Panc1 (cell line): ENCODE results near the gene MLPH. TPM values are rescaled to one million over a fixed set of nuclear protein-coding genes. Genes with fewer than 3 reads are reported as not detected.

Experiments used
- ATAC-seq: fragments of 200-7000 bp; cut with Tn5 transposase; 2 replicates; pipeline ENCODE4 v1.9.1; 2020; ENCODE audit warnings: mild to moderate bottlenecking, moderate library complexity
- BruUV-seq: library from RNA; stranded (reverse); fragments of 400-500 nt; replicated peaks from 2 replicates; lab custom pipeline; 2021; lab: Mats Ljungman, UMichigan
- CTCF ChIA-PET: fragments of 300-600 bp; sonication (Branson Sonifier 250); formaldehyde crosslinking; loops from one replicate; lab custom pipeline; 2022; ENCODE audit warnings: antibody characterized with exemption; lab: Charles Lee
- POLR2A ChIA-PET: fragments of 300-600 bp; sonication (Branson Sonifier 250); formaldehyde crosslinking; loops from one replicate; lab custom pipeline; 2022; ENCODE audit warnings: antibody characterized with exemption; lab: Charles Lee
- DNase-seq: peaks from one replicate; pipeline ENCODE4 v3.0.0-alpha.2; 2010; ENCODE audit warnings: low read depth, low spot score
- H3K27ac ChIP-seq: 2 replicates; pipeline ENCODE4 v1.5.1; 2011; ENCODE audit warnings: mild to moderate bottlenecking, low read length, inconsistent platforms
- H3K27me3 ChIP-seq: fragments of 200-500 bp; sonication (Bioruptor generic); 2 replicates; pipeline ENCODE4 v1.6.0; 2014; ENCODE audit warnings: low read length, inconsistent platforms; ENCODE audit not compliant: control insufficient read depth, insufficient read depth
- H3K36me3 ChIP-seq: fragments of 200-500 bp; sonication (Bioruptor generic); 2 replicates; pipeline ENCODE4 v1.5.1; 2014; ENCODE audit warnings: inconsistent platforms, mild to moderate bottlenecking, low read length, moderate library complexity; ENCODE audit not compliant: control insufficient read depth, insufficient read depth
- H3K4me1 ChIP-seq: 2 replicates; pipeline ENCODE4 v1.5.1; 2011; ENCODE audit warnings: inconsistent platforms, mild to moderate bottlenecking, low read length, moderate library complexity; ENCODE audit not compliant: control insufficient read depth, insufficient read depth
- H3K4me3 ChIP-seq, 2 experiments: 2 replicates each; pipeline ENCODE4 v1.5.1; 2011 to 2012; ENCODE audit warnings: low read depth in 2 of 2, low read length in 2 of 2, mild to moderate bottlenecking in 2 of 2, inconsistent platforms in 1 of 2, moderate library complexity in 1 of 2
- H3K9me3 ChIP-seq: fragments of 200-500 bp; sonication (Bioruptor generic); 2 replicates; pipeline ENCODE4 v1.5.1; 2014; ENCODE audit warnings: low read depth, mild to moderate bottlenecking, inconsistent platforms, low read length, moderate library complexity; ENCODE audit not compliant: control insufficient read depth, insufficient read depth
- POLR2AphosphoS5 ChIP-seq: IDR thresholded peaks from 2 replicates; pipeline ENCODE4 v1.6.1; 2012; ENCODE audit warnings: mild to moderate bottlenecking, low read depth, low read length, moderate library complexity
- REST ChIP-seq, 2 experiments: IDR thresholded peaks; 2 replicates each; pipeline ENCODE4 v1.6.1; 2011 to 2012; ENCODE audit warnings: low read depth in 2 of 2, control low read depth in 1 of 2, low read length in 1 of 2, mild to moderate bottlenecking in 1 of 2, moderate library complexity in 1 of 2; ENCODE audit not compliant: insufficient read depth in 1 of 2
- SIN3A ChIP-seq: IDR thresholded peaks from 2 replicates; pipeline ENCODE4 v1.6.1; 2012; ENCODE audit warnings: low read depth, mild to moderate bottlenecking, low read length, moderate library complexity, borderline replicate concordance; ENCODE audit not compliant: insufficient read depth
- TCF7L2 ChIP-seq: IDR thresholded peaks from 2 replicates; pipeline ENCODE4 v1.6.1; 2011; ENCODE audit warnings: mild to moderate bottlenecking, low read depth, low read length, inconsistent platforms
- in situ Hi-C: cut with HindIII; loops from 2 replicates; pipeline ENCODE4 v1.10.0; 2016; ENCODE audit warnings: low sequenced_read_pairs, low pct_unique_long_range_greater_than_20kb
- intact Hi-C: fragments of 100-400 bp; cut with micrococcal nuclease; formaldehyde crosslinking; loops from one replicate; pipeline ENCODE4 v1.10.0; 2022; ENCODE audit not compliant: unreplicated experiment
- total RNA-seq: library from RNA; stranded (reverse); gene quantifications from one replicate; pipeline ENCODE4 v1.2.1, GENCODE V29; 2021; ENCODE audit not compliant: unreplicated experiment
- TF ChIP-seq, protein P1 (sequence below): fragments of 450-650 bp; IDR thresholded peaks from 2 replicates; pipeline ENCODE4 v1.5.1; 2017; ENCODE audit warnings: mild to moderate bottlenecking

Gene MLPH
- total RNA-seq, 1 experiment from 2014 or later, result 60.2 TPM

- POLR2A ChIA-PET, result no interaction called here
- intact Hi-C loops, result loop anchor here (10.0 kb wide), 1 partner anchor 323 kb away; no protein-coding TSS in a partner anchor
Observed at GRCh38 chr2:237478095-237478494, 9.0 kb upstream of the MLPH start.

DNA sequence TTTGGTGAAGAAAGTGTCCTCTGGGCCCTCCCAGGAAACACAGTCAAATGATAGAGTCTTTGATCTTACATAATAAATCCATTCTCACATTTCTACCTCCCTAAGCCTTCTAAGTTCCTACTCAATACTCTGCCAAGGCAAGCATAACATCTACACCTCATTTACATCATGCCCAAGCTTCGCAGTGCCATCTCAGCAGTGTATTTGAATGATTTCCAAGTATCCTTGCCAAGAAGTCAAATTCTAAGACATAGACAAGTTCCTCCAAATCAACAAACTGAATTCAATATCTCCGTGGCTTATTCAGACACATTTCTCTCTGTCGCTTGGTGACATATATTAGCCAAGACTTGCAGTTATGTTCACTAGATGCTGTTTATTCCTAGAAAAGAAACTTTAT, 8.1 kb upstream of the MLPH start:
- ATAC-seq, result no peak

More at GRCh38 chr2:237478095-237478494, 9.0 kb upstream of the MLPH start:
- H3K9me3 ChIP-seq, result no peaks in the 10 kb centered on the region
- no peak overlapping the region for H3K4me3 ChIP-seq
- DNase-seq (no peak), ATAC-seq (no peak)
- H3K36me3 ChIP-seq, result no peaks in the 10 kb centered on the region
- CTCF ChIA-PET, result no interaction called here
- H3K27ac ChIP-seq, result no peak overlapping the region; the same call in 1 of the 2 replicates
- TF ChIP-seq, protein P1, sequence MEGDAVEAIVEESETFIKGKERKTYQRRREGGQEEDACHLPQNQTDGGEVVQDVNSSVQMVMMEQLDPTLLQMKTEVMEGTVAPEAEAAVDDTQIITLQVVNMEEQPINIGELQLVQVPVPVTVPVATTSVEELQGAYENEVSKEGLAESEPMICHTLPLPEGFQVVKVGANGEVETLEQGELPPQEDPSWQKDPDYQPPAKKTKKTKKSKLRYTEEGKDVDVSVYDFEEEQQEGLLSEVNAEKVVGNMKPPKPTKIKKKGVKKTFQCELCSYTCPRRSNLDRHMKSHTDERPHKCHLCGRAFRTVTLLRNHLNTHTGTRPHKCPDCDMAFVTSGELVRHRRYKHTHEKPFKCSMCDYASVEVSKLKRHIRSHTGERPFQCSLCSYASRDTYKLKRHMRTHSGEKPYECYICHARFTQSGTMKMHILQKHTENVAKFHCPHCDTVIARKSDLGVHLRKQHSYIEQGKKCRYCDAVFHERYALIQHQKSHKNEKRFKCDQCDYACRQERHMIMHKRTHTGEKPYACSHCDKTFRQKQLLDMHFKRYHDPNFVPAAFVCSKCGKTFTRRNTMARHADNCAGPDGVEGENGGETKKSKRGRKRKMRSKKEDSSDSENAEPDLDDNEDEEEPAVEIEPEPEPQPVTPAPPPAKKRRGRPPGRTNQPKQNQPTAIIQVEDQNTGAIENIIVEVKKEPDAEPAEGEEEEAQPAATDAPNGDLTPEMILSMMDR, result no peak
- TF ChIP-seq POLR2AphosphoS5 (no peak), TCF7L2 (no peak), SIN3A (no peak), REST (IDR thresholded peaks at IDR 0.05; ENCODE audit: insufficient read depth in 1 of 2, low read depth in 2 of 2, low read length in 1 of 2) (no peak)
- peaks cover 19% of the 10 kb centered on the region for H3K4me1 ChIP-seq
- no peaks in the 10 kb centered on the region for H3K27me3 ChIP-seq
- in situ Hi-C loops, result no loop called here
- no TSS peak for BruUV-seq

More for the DNA sequence above, 8.1 kb upstream of the MLPH start:
- no peak overlapping the region for H3K4me3 ChIP-seq
- TF ChIP-seq SIN3A (no peak), POLR2AphosphoS5 (no peak), REST (IDR thresholded peaks at IDR 0.05; ENCODE audit: insufficient read depth in 1 of 2, low read depth in 2 of 2, low read length in 1 of 2) (no peak), TCF7L2 (no peak)
- TF ChIP-seq, protein P1, result no peak
- no peaks in the 10 kb centered on the region for H3K27me3 ChIP-seq
- no peak overlapping the region for H3K27ac ChIP-seq
- in situ Hi-C loops (no loop called here), intact Hi-C loops (loop anchor here (10.0 kb wide), 1 partner anchor 324 kb away; no protein-coding TSS in a partner anchor)
- no peaks in the 10 kb centered on the region for H3K36me3 ChIP-seq
- CTCF ChIA-PET, result no interaction called here
- DNase-seq, result no peak
- POLR2A ChIA-PET, result no interaction called here
- H3K4me1 ChIP-seq, result peaks cover 23% of the 10 kb centered on the region
- no TSS peak for BruUV-seq
- no peaks in the 10 kb centered on the region for H3K9me3 ChIP-seq
